Measurements from ENCODE around the gene RPRD2.

Gene RPRD2

DNA sequence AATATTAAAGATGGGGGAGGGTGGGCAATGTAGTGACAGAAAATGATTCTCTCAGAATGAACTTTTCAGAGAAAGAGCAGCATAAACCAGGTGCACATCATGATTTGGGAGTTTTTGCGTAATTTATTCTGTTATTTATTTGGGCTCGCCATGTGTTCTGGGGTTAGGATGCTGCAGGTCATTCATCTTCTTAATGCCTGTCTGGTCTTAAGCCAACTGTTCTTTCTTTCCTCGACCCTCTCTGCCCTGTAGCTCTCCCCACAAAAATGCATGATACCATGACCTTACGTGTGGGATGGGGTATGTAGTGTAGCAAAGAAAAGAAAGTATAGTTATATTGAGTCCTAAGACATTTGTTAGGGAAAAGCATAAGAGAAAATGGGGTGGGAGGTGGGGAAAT, 110.9 kb downstream of the RPRD2 start:
- no peak for ATAC-seq

DNA sequence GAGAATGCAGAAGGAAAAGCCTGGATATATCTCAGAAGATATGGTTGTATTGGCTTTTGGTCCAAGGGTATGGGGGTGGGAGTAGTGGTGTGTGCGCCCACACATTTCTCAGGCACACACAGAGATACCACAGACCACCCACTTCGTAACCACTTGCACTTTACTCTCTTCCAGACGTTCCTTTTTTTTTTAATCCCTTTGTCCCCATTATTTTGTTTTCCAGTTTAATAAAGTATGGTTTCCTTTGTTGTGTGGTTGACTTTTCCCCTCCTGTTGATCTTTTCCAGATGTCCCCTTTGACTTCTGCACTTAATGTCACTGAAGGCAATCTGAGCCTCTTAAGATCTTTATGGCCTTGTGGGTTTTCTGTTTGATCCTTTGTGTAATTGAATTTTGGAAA, 112.8 kb downstream of the RPRD2 start:
- ATAC-seq, result no peak

DNA sequence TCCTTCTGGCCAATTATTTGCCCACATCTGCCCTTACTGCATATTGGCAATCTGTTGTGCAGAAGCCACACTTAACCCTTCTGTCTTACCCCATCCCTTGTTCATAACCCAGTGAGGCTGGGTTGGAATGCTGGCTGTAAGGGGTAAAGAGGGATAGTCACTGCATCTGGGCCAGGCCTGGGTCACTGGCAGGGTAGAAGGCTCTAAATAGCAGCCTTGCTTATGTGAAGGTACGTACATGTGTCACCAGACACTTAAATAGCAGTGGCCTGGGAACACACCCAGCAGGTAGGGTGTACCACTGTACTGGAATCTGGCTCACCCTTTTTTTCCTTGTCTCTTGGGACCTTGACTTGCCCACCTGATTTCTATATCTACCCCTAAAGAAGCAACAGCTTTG, 113.4 kb downstream of the RPRD2 start:
- ATAC-seq, result no peak

DNA sequence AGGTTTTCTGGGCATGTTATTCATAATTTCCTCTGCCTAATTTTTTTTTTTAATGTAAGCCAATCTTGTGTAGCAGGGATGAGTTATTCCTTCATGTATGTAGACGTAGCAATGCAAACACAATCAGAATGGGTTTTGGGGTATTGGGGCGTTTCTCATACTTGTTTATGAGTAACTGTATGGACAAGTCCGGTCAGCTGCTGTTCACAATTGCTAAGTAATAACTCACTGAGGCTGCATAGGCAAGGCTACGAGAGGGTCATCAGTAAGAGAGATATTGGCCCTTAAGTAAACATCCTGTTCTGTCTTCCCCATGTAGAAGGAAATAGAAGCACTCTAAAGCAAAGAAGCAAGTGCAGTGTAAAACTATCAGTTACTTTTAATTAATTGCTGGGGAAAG, 113.8 kb downstream of the RPRD2 start:
- no peak for ATAC-seq

DNA sequence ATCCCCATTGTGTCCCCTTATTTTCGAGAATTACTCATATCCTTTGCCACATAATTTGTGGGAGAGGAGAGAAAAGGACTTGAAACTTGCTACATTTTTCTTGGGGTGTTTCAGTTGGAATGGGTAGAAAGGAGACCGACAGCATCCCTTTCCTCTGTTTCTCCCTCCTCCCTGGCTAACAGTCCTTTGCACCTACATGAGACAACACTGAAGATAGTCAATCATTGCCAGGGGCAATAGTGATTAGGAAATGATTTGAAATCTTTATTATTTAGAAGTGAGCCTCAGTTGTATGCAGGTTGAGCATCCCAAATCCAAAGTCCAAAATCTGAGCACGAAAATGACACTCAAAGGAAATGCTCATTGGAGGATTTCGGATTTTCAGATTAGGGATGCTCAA, 115.4 kb downstream of the RPRD2 start:
- no peak for ATAC-seq

DNA sequence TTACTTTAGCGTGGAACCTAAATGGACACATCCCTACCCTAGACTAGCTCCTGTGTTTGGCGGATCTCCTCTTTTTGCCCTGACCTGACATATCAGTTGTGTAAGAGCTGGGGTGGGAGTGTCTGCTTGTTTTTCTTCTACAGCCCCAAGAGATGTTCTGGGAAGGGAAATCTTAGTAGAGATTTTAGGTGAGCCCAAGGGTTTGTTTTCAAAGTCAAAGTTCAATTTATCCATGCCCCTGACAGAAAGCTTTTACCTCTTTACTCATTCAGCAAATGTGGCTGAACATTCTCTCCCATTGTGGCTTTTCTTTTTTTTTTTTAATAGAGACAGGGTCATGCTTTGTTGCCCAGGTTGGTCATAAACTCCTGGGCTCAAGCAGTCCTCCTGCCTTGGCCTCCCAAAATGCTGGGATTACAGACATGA, 116.0 kb downstream of the RPRD2 start:
- ATAC-seq, result no peak

DNA sequence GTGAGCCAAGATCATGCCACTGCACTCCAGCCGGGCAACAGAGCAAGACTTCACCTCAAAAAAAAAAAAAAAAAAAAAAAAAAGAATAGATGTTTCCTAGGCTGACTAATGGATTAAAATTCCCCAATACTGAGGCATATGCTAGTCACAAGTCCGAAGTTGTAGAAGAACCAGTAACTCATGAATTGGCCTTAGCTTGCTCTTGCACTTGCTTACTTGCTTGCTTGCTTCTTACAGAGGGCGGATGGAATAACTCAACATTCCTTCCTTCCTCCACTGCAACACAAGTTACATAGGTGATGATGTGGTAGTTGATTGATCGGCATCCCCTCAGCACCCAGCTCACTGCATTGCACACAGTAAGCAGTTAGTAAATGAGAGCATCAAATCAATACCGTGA, 120.5 kb downstream of the RPRD2 start:
- no peak for ATAC-seq

DNA sequence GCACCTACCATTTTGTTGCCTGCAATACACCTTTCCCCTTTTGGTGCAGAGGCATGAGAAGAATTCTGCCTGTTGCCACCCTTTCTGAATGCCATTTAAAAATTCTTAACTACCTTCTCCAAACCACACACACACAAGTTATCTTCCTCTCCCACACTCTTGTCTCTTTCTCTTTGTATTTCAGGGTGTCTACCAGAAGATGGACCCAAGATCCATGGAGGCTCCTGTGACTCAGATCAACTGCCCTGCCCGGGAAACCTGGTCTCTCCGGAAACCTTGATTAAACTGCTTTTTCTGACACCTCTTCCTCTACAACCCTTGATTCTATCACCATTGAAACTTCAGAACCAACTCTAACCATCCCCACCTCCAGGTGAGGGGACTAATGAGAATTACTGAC, 120.9 kb downstream of the RPRD2 start:
- ATAC-seq, result no peak

DNA sequence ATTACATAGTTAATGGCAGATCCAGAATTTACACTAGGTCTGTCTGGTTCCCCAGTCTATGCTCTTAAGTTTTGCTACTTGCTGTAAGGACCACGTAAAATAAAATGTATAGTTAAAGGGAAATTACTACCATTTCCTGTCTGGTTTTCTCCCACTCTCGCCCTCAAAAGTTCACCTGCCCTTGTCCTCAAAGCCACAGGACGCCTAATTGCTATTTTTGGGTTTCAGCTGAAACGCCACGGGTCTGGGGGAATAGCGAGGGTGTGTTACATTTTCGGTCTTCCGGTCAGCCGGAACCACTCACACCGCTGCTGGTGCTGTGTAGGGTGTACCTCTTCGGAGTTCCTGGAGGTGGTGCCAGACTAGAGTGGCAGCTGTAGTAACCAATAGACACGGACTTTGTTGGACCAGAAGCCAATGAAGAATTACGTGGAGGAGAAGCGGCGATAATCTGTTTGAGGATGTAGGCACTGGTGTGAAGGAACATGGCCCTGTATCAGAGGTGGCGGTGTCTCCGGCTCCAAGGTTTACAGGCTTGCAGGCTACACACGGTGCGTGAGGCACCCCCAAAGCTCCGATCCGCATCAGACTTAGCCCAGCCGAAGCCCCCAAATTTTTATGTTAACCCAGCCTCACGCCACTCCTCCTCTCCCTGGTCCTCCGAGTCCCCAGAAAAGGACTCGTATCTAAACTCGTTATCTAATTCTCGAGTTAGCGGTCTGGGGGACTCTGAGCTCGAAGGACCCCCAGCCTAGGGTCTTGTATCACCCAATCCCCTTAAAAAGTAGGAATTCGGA, 123.2 kb downstream of the RPRD2 start, which contains the start of gene TARS2:
TARS2 (plus strand) TSS at position 454 of the 797 bp plus-strand sequence; CDS start at position 486, 32 bp downstream.
- peak; percentile 100 for ATAC-seq

DNA sequence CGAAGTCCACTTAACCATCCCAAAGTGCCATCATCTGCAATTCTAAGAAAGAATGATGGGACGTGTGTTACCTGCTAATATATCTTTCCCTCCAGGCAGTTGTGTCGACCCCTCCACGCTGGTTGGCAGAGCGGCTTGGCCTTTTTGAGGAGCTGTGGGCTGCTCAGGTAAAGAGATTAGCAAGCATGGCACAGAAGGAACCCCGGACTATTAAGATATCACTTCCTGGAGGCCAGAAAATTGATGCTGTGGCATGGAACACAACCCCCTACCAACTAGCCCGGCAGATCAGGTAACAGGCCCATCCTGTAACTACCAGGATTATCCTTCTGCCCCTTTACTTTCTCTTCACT, 123.8 kb downstream of the RPRD2 start:
- no peak for ATAC-seq

DNA sequence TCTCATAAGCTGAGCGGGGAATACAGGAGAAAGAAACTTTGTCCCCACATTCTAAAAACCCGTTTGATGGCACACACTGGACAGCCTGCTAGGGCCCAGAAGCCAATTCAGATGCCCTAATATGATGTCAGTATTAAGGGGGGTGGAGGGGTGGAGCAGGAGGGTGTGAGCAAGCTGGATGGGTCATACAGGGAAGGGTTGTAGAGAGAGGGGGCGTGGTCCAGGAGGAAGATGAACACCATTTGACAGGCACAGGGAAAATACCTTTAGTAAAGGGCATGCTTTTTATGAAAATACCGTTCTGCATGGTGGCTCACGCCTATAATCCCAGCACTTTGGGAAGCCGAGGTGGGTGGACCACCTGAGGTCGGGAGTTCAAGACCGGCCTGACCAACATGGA, 129.2 kb downstream of the RPRD2 start:
- ATAC-seq, result no peak

DNA sequence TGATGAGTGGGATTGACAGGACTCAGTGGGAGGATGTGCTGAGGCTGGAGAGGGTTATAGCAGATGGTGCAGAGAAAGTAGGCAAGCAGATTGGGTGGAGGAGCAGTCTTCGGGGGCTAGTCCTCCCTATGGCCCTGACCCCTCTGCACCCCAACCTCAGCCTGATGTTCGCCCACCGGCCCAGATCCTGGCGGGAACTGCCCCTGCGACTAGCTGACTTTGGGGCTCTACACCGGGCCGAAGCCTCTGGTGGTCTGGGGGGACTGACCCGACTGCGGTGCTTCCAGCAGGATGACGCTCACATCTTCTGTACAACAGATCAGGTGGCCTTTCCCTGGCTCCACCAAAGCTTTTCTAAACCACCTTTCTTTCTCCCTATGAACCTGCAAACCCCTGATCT, 134.4 kb downstream of the RPRD2 start:
- no peak for ATAC-seq

DNA sequence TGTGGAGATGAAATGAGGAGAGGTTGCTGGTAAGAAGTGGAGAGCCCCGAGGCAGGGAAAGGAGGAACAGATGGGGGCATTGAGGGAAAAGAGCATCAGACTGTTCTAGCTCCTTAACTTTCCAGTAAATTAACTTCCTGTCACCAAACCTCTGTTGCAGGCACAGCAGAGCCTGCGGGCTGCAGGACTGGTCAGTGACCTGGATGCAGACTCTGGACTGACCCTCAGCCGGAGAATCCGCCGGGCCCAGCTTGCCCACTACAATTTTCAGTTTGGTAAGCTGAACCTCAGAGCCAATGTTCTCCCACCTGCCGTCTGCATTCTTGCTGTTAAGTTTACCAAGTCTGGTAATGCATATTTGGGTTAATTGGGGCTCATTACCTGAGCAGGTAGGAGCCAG, 141.5 kb downstream of the RPRD2 start:
- no peak for ATAC-seq

DNA sequence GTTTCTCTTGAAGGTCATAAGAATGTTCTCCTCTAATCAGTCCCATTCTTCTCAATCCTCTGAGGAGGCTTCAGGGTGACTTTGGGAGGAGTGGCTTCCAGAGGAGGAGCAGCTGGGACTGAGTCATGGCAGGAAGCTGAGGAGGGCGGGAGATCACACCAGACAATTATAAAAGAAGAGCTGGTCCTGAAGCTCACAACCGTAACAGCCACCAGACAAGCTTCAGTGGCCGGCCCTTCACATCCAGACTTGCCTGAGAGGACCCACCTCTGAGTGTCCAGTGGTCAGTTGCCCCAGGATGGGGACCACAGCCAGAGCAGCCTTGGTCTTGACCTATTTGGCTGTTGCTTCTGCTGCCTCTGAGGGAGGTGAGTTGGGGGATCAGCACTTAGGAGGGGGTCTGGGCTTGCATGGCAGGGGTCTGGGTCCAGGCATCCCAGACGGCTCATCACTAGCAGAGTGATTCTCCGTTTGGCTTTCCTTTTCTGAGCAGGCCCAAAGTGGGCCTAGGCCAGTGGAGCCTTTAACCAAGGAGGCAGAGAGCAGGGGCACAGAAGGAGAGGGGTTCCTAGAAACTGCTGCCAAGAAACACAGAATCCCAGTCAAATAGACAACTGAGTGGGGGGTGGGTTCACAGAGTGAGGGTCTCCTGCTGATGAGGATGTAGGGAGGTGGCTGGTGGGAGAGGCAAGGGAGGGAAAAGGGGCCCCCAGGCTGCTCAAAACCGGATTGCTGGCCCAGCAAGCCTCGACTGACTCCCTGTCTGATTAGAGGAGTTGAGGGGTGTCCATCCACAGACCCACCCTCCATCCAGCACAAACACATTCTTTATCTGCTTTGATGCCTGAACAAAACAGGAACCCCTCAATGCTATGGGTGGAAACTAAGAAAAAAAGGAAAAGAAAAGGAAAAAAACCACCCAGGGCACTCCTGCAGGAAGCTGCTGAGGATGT, 144.2 kb downstream of the RPRD2 start, which contains the start of gene ECM1:
ECM1 (plus strand) TSS at position 198 of the 953 bp plus-strand sequence; CDS start at position 299, 101 bp downstream.
- no peak for ATAC-seq

DNA sequence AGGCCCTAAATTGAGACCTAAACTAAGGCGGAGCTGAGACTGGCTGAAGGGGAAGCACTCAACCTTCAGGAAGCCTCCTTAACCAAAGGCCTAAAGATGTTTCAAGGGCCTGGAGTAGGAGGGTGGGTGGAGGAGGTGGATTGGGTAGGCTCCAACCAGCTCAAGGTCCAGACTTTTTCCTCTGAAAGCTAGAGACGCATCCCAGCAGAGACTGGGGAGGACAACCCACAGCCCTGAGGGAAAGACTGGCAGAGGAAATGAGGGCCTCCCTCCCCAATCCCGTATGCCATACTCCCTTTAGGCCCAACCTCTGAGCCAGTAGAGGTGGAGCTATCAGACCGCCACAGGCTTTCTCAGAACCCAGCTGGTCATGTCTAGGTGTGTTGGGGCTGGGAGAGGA, 145.0 kb downstream of the RPRD2 start:
- no peak for ATAC-seq

DNA sequence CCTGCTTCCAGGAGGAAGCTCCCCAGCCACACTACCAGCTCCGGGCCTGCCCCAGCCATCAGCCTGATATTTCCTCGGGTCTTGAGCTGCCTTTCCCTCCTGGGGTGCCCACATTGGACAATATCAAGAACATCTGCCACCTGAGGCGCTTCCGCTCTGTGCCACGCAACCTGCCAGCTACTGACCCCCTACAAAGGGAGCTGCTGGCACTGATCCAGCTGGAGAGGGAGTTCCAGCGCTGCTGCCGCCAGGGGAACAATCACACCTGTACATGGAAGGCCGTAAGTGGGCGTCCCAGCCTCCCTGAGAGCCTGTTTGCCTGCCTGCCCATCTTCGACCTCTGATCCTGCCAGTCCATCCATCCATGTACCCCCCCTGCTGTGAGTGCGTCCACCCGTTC, 147.6 kb downstream of the RPRD2 start:
- ATAC-seq, result no peak

DNA sequence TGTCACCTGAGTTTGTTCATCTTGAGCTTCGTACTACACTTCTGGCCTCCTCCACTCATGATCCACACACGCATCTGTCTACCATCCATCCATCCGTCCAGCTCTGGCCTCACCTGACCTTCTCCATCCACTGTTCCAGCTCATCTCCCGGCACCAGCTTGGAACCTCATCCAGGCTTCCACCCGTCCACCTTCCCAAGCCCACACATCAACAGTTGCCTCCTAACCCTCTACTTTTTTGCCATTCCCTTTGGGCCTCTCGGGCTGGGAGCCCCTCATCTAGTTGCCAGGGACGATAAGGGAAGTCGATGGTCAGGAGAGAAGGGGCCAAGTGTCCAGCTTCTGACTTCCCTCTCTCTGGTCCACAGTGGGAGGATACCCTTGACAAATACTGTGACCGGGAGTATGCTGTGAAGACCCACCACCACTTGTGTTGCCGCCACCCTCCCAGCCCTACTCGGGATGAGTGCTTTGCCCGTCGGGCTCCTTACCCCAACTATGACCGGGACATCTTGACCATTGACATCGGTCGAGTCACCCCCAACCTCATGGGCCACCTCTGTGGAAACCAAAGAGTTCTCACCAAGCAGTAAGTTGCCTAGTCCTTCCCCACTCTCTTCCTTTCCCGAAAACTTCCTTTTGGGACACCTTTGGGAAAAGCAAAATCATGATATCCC, 148.2 kb downstream of the RPRD2 start:
- ATAC-seq, result no peak

DNA sequence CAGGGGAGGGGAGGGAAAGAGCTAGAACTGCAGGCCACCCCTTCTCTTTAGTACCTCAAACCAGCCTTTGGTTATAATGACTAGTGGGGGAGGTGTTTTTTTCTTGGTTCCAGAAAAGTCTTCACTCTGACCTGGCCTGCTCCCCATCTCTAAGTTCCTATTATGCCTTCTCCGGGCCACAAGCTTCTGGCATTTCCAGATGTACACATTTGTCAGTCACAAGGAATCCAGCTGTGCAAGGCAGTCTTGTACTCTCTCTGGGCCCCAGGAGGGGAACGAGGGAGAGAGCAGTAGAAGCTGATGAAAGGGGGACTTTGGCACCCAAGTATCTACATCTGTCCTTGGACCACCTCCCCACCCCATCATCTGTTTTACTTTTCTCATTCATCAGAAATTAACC, 148.9 kb downstream of the RPRD2 start:
- ATAC-seq, result no peak

DNA sequence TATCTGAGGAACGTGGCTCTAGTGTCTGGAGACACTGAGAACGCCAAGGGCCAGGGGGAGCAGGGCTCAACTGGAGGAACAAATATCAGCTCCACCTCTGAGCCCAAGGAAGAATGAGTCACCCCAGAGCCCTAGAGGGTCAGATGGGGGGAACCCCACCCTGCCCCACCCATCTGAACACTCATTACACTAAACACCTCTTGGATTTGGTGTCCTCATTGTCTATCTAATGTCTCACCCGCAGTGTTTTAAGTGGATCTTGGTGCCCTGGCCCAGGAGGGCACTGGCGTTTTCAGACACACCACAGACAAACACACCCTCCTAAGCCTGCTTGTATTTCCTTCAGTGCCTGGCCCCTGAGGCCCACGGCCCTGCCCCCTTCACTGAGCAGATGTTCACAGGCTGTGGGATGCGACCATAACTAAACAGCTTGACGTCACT, 149.4 kb downstream of the RPRD2 start:
- ATAC-seq, result no peak

DNA sequence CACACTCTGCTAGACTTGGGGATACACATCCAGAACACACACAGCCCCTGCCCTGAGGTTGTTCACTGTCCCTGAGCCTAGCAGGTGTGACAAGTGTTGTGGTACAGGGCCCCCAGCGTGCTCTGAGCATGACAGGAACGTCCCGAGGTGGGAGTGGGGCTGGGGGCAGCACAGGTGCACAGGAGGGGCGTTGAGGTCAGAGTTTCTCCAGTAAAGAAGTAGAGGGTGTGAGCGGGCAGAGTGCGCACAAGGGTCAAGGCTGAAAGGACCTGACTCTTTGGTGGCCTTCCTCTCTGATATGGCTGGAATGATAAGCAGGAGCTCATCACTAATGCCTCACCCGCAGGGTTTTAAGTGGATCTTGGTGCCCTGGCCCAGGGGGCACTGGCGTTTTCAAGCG, 150.3 kb downstream of the RPRD2 start:
- no peak for ATAC-seq

DNA sequence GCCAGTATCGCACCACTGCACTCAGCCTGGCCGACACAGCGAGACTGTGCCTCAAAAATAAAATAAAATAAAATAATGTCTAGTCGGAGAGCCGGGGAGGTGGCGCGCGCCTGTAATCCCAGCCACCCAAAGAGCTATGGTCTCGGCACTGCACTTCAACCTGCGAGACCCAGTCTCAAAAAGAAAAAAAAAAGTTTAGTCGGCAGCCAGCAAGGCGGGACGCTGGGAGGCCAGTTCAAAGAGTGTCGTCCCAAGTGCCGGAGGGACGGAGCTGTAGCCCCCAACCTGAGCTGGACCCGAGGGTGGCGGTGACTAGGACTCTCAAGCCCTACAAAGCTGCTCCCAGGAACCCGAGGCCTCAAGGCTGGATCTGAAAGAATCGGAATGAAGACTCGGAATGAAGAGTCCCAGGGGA, 151.0 kb downstream of the RPRD2 start:
- ATAC-seq, result no peak

DNA sequence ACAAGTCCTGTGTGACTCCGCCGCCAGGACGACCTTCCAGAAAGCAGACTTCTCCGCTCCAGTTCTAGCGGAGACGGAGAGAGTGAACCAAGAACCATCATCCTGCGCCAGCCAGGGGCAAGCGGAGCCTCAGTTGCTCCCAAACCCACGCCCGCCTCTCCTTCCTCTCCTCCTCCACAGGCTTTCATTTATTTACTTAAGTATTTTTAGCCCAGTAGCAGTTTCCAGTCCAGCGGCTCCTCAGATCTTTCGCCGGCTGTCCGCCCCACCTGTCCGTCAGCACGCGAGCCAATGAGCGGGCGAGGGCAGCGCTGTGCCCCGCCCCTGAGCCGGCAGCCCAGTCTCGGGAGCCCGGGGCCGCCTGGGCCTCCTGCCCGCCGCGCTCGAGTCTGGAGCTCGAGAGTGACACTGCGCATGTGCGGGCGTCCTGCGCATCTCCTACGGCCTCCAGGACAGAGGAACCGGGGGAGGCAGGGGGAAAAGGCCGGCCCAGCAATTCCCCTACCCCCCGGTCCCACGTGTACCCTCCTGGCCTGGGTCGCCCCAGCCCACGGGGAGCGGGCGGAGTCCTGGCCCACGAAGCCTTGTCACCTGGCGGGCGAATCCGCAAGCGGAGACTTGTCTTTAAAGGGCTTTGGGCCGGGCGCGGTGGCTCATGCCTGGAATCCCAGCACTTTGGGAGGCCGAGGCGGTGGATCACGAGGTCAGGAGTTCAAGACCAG, 151.5 kb downstream of the RPRD2 start, which contains the start of gene FALEC:
FALEC (plus strand) TSS at position 425 of the 722 bp plus-strand sequence.
- ATAC-seq, result peak; percentile 99 to 100

Measured in activated CD4-positive, CD25-positive, alpha-beta regulatory T cell treated with anti-CD3 and anti-CD28 coated beads, Interleukin-2, amount 50 U/mL, for 24 hours (primary cell).